CD4-positive, alpha-beta T cell treated with Interleukin-4 for 4 hours (primary cell): ENCODE results near the gene ZNF70.
"Not testable (repeated sequence)": the region's sequence is repeated elsewhere in the genome, so short reads cannot be mapped to it uniquely, and the experiment has no call there.

Source experiments
- DNase-seq: peaks from one replicate; pipeline ENCODE4 v3.0.0-alpha.2; 2020

The ZNF70 gene

GRCh38 chr22:23754980-23755636 lies 4.2 kb upstream of the ZNF70 start:
- no peak for DNase-seq

GRCh38 chr22:23754220-23754919 lies 3.5 kb upstream of the ZNF70 start, which contains the start of gene VPREB3:
TSS of gene VPREB3 (minus strand) at chr22:23754425. CDS start at chr22:23754363, 62 bp downstream.
- DNase-seq: no peak

- DNase-seq: no peak
Observed at GRCh38 chr22:23753385-23753784, 2.5 kb upstream of the ZNF70 start.

GRCh38 chr22:23752750-23753149 lies 1.8 kb upstream of the ZNF70 start:
- DNase-seq: no peak

GRCh38 chr22:23752090-23752691 lies 1.3 kb upstream of the ZNF70 start:
- no peak for DNase-seq

- DNase-seq: no peak
Observed at GRCh38 chr22:23751441-23751996, 607 bp upstream of the ZNF70 start.

GRCh38 chr22:23750367-23750713 lies 572 bp downstream of the ZNF70 start:
- DNase-seq: no peak

GRCh38 chr22:23749841-23750301 lies 1.0 kb downstream of the ZNF70 start:
- DNase-seq: no peak

GRCh38 chr22:23745791-23746190 lies 5.1 kb downstream of the ZNF70 start:
- DNase-seq: no peak

- no peak for DNase-seq
Observed at GRCh38 chr22:23744485-23744884, 6.4 kb downstream of the ZNF70 start.

- DNase-seq: no peak
Observed at GRCh38 chr22:23744001-23744400, 6.9 kb downstream of the ZNF70 start.

- DNase-seq: no peak
Observed at GRCh38 chr22:23743303-23743705, 7.6 kb downstream of the ZNF70 start.

GRCh38 chr22:23742505-23743264 lies 8.2 kb downstream of the ZNF70 start:
- DNase-seq: no peak

GRCh38 chr22:23737696-23738095 lies 13.2 kb downstream of the ZNF70 start:
- DNase-seq: no peak

GRCh38 chr22:23728108-23728507 lies 22.8 kb downstream of the ZNF70 start:
- DNase-seq: not testable (repeated sequence)

- no peak for DNase-seq
Observed at GRCh38 chr22:23722724-23723123, 28.2 kb downstream of the ZNF70 start.

- no peak for DNase-seq
Observed at GRCh38 chr22:23722160-23722559, 28.8 kb downstream of the ZNF70 start.

GRCh38 chr22:23720855-23721254 lies 30.1 kb downstream of the ZNF70 start:
- no peak for DNase-seq

GRCh38 chr22:23718371-23719165 lies 32.3 kb downstream of the ZNF70 start:
- no peak for DNase-seq

- peak; percentile 79 for DNase-seq
Observed at GRCh38 chr22:23716811-23717801, 33.8 kb downstream of the ZNF70 start.
